HepG2 (cell line): Measurements from ENCODE around the gene CCDC158.

Experiments
- CTCF ChIP-seq: sonication (generic); formaldehyde crosslinking; IDR thresholded peaks from 2 replicates; pipeline ENCODE4 v1.5.0; 2020; ENCODE audit warnings: mild to moderate bottlenecking, missing genetic modification reagents, moderate library complexity
- EP300 ChIP-seq, 3 experiments: sonication (generic) in 1 of 3; formaldehyde crosslinking in 1 of 3; IDR thresholded peaks; 2 replicates each; pipeline versions ENCODE4 v1.5.1 to v1.6.1; 2011 to 2020; ENCODE audit warnings: low read depth in 2 of 3, low read length in 2 of 3, borderline replicate concordance in 1 of 3, improper control_type of control experiment in 1 of 3, mild to moderate bottlenecking in 1 of 3, missing genetic modification reagents in 1 of 3, moderate library complexity in 1 of 3
- HOXD1 ChIP-seq: sonication (generic); formaldehyde crosslinking; IDR thresholded peaks from 2 replicates; pipeline ENCODE4 v1.5.0; 2020; ENCODE audit warnings: missing genetic modification reagents
- SKIL ChIP-seq: sonication (generic); formaldehyde crosslinking; IDR thresholded peaks from 2 replicates; pipeline ENCODE4 v1.8.0; 2022; ENCODE audit warnings: missing genetic modification reagents, mild to moderate bottlenecking, moderate library complexity, borderline replicate concordance
- SMAD3 ChIP-seq: sonication (generic); formaldehyde crosslinking; IDR thresholded peaks from 2 replicates; pipeline ENCODE4 v1.4.0; 2020; ENCODE audit warnings: missing genetic modification reagents
- ZBTB49 ChIP-seq: sonication (generic); formaldehyde crosslinking; IDR thresholded peaks from 2 replicates; pipeline ENCODE4 v1.4.0; 2020; ENCODE audit warnings: missing genetic modification reagents, borderline replicate concordance
- ZKSCAN1 ChIP-seq: fragments of 150-350 bp; IDR thresholded peaks from 2 replicates; pipeline ENCODE4 v1.6.1; 2014; ENCODE audit warnings: low read length
- ZNF274 ChIP-seq: sonication (generic); formaldehyde crosslinking; IDR thresholded peaks from 2 replicates; pipeline ENCODE4 v1.5.1; 2020; ENCODE audit warnings: mild to moderate bottlenecking, missing genetic modification reagents
- ZNF549 ChIP-seq: sonication (generic); formaldehyde crosslinking; IDR thresholded peaks from 2 replicates; pipeline ENCODE4 v1.5.0; 2020; ENCODE audit warnings: missing genetic modification reagents

- TF ChIP-seq CTCF (CRISPR knock-in tag) = no peak
- no peak for TF ChIP-seq HOXD1 (CRISPR knock-in tag)
- no peak for TF ChIP-seq ZBTB49 (CRISPR knock-in tag)
- no peak for TF ChIP-seq ZNF274 (CRISPR knock-in tag)
- no peak for TF ChIP-seq EP300 (IDR thresholded peaks at IDR 0.05; ENCODE audit: low read depth in 2 of 2, low read length in 2 of 2)
- no peak for TF ChIP-seq EP300 (CRISPR knock-in tag; IDR thresholded peaks at IDR 0.05; ENCODE audit: borderline replicate concordance)
- TF ChIP-seq SMAD3 (CRISPR knock-in tag) = no peak
- no peak for TF ChIP-seq SKIL
- TF ChIP-seq ZKSCAN1 = no peak
- TF ChIP-seq ZNF549 = no peak
Observed at GRCh38 chr4:76458825-76459224, 37.9 kb upstream of the CCDC158 start.
